CD8-positive, alpha-beta memory T cell (primary cell): ENCODE measurements around the gene SLC16A13. TPM values are rescaled to one million over a fixed set of nuclear protein-coding genes. Genes with fewer than 3 reads are reported as not detected.
A peak's percentile ranks its signal among the peaks of the same experiment; 100 is the strongest.
"Not testable (repeated sequence)": the region's sequence is repeated elsewhere in the genome, so short reads cannot be mapped to it uniquely, and the experiment has no call there.

Experiments
- CTCF ChIA-PET: fragments of 350-600 bp; sonication (Branson Sonifier 250); formaldehyde crosslinking; loops from one replicate; lab custom pipeline; 2021; ENCODE audit warnings: antibody characterized with exemption; lab: Charles Lee
- POLR2A ChIA-PET: fragments of 350-600 bp; sonication (Branson Sonifier 250); formaldehyde crosslinking; loops from one replicate; lab custom pipeline; 2021; ENCODE audit warnings: antibody characterized with exemption; lab: Charles Lee
- DNase-seq, 5 donors: peaks; one replicate each; pipeline versions ENCODE4 v3.0.0 to v3.0.0-alpha.2; 2020 to 2022; ENCODE audit warnings: mixed read lengths in 1 of 5
- H3K27ac ChIP-seq: one replicate; pipeline ENCODE4 v1.7.0; 2013; ENCODE audit warnings: low read depth, mild to moderate bottlenecking, low read length, moderate library complexity
- H3K27me3 ChIP-seq: 2 replicates; pipeline ENCODE4 v1.7.0; 2013; ENCODE audit warnings: low read length, mild to moderate bottlenecking; ENCODE audit not compliant: insufficient read depth, poor library complexity, severe bottlenecking
- H3K36me3 ChIP-seq: 2 replicates; pipeline ENCODE4 v1.7.0; 2013; ENCODE audit warnings: mild to moderate bottlenecking, low read length, moderate library complexity; ENCODE audit not compliant: insufficient read depth
- H3K4me1 ChIP-seq: 2 replicates; pipeline ENCODE4 v1.7.0; 2013; ENCODE audit warnings: mild to moderate bottlenecking, low read length, moderate library complexity; ENCODE audit not compliant: insufficient read depth
- H3K4me3 ChIP-seq: 2 replicates; pipeline ENCODE4 v1.7.0; 2013; ENCODE audit warnings: mild to moderate bottlenecking, low read length
- H3K9me3 ChIP-seq: 2 replicates; pipeline ENCODE4 v1.7.0; 2013; ENCODE audit warnings: mild to moderate bottlenecking, low read length
- H3K27ac Mint-ChIP-seq, 8 donors: one replicate each; pipeline ENCODE4 v1.8.0; 2020 to 2021; ENCODE audit warnings: mixed read lengths in 8 of 8, mild to moderate bottlenecking in 6 of 8, inconsistent platforms in 3 of 8, moderate library complexity in 3 of 8
- H3K27me3 Mint-ChIP-seq, 2 donors: one replicate each; pipeline ENCODE4 v1.8.0; 2020 to 2021; ENCODE audit warnings: mixed read lengths in 2 of 2, mild to moderate bottlenecking in 1 of 2, moderate library complexity in 1 of 2
- H3K36me3 Mint-ChIP-seq, 3 donors: one replicate each; pipeline ENCODE4 v1.8.0; 2020 to 2021; ENCODE audit warnings: mixed read lengths in 3 of 3, inconsistent platforms in 1 of 3, mild to moderate bottlenecking in 1 of 3
- H3K4me1 Mint-ChIP-seq, 3 donors: one replicate each; pipeline ENCODE4 v1.8.0; 2020 to 2021; ENCODE audit warnings: mixed read lengths in 3 of 3, inconsistent platforms in 1 of 3, mild to moderate bottlenecking in 1 of 3
- H3K4me3 Mint-ChIP-seq, 7 donors: one replicate each; pipeline ENCODE4 v1.8.0; 2020 to 2021; ENCODE audit warnings: mixed read lengths in 7 of 7, mild to moderate bottlenecking in 6 of 7, moderate library complexity in 4 of 7, inconsistent platforms in 2 of 7
- H3K9me3 Mint-ChIP-seq, 5 donors: one replicate each; pipeline ENCODE4 v1.8.0; 2020 to 2022; ENCODE audit warnings: mixed read lengths in 5 of 5, mild to moderate bottlenecking in 3 of 5, moderate library complexity in 2 of 5, inconsistent platforms in 1 of 5
- polyA plus RNA-seq: library from polyadenylated mRNA; unstranded; fragments of 300-500 nt; fragmentation: Illumina TruSeq; gene quantifications from one replicate; pipeline ENCODE4 v1.2.3, GENCODE V29; 2021
- total RNA-seq, 2 experiments: library from RNA; stranded (reverse); gene quantifications; one replicate each; pipeline ENCODE4 v1.2.3, GENCODE V29; 2021

Gene SLC16A13, protein sequence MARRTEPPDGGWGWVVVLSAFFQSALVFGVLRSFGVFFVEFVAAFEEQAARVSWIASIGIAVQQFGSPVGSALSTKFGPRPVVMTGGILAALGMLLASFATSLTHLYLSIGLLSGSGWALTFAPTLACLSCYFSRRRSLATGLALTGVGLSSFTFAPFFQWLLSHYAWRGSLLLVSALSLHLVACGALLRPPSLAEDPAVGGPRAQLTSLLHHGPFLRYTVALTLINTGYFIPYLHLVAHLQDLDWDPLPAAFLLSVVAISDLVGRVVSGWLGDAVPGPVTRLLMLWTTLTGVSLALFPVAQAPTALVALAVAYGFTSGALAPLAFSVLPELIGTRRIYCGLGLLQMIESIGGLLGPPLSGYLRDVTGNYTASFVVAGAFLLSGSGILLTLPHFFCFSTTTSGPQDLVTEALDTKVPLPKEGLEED
- 1 to 10 TPM; 7.7 to 8.1 TPM for total RNA-seq
- 1.4 TPM for polyA plus RNA-seq

DNA sequence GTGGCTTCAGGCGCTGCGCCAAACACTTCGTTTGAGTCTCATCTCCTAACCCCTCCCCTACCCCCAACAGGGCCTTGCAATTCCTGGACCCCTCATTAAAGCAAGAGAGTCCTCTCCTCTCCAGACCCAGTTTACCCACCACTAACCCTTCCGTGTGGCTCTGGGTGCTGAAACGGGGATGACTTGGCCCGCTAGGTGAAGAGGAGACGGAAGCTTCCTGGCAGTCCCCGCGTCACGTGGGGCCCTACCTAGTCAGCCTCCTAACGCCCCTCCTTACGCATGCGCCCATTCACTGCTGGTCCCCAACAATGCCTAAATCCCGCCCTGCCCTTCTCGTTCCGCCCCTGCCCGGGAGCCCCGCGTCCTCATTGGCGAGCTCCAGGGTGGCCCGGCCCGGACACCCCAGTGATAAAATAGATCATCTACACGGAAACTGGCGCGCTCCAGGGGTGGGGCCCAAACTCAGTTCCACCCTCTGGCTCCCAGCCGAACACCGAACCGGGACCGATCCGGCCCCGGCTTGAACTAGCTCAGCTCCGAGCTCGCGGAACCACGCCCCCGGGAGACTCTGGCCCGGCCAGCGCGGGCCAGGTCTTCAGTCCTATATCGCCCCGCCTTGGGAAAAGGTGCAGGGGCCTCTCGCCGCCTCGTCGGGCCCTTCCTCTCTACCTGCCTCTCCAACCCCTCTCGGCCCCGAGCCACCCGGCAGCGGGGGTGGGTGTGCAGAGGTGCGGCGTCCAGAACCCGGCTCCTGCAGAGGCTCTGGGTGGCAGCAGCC, at the start of gene SLC16A13:
Gene SLC16A13 (plus strand): TSS at position 425 of the 778 bp plus-strand sequence. CDS start 368 bp downstream, outside the sequence.
- Histone ChIP-seq H3K4me3 (peak within 1 kb of the TSS; percentile 99), H3K9me3 (no peaks in the 10 kb centered on the region), H3K27me3 (no peaks in the 10 kb centered on the region), H3K27ac (peak within 1 kb of the TSS; percentile 98), H3K4me1 (peaks cover 52% of the 10 kb centered on the region), H3K36me3 (no peaks in the 10 kb centered on the region)
- H3K27me3 Mint-ChIP-seq, result no peaks in the 10 kb centered on the region
- peaks cover 45 to 65% (median 52%) of the 10 kb centered on the region in 3 donors for H3K4me1 Mint-ChIP-seq
- DNase-seq, result peak; percentile 96 to 99 (median 98)
- CTCF ChIA-PET, result interaction anchor here (0.7 to 3.3 kb wide), 12 partner anchors 10 to 192 kb away, joined by 3 to 14 read pairs (median 4); partner anchors contain the start of gene BCL6B
- H3K27ac Mint-ChIP-seq, result peak within 1 kb of the TSS; percentile 95 to 99 (median 98)
- peaks cover 0 to 2% (median 0%) of the 10 kb centered on the region in 5 donors for H3K9me3 Mint-ChIP-seq
- peak within 1 kb of the TSS; percentile 86 to 98 (median 94) for H3K4me3 Mint-ChIP-seq
- POLR2A ChIA-PET, result interaction anchor here (0.5 to 1.6 kb wide), 16 partner anchors 9 to 1175 kb away, joined by 3 to 21 read pairs (median 4); partner anchors contain the start of genes ACADVL, AURKB, DLG4 and DVL2
- H3K36me3 Mint-ChIP-seq, result peaks cover 0 to 6% (median 0%) of the 10 kb centered on the region in 3 donors

- Histone ChIP-seq H3K9me3 (no peaks in the 10 kb centered on the region), H3K36me3 (no peaks in the 10 kb centered on the region), H3K27me3 (no peaks in the 10 kb centered on the region), H3K4me1 (no peaks in the 10 kb centered on the region), H3K27ac (no peak overlapping the region), H3K4me3 (no peak overlapping the region)
- H3K27ac Mint-ChIP-seq, result no peak overlapping the region
- H3K36me3 Mint-ChIP-seq, result peaks cover 0 to 4% (median 3%) of the 10 kb centered on the region in 3 donors
- no peak overlapping the region for H3K4me3 Mint-ChIP-seq
- POLR2A ChIA-PET, result no interaction called here
- no peak for DNase-seq
- no peaks in the 10 kb centered on the region for H3K27me3 Mint-ChIP-seq
- no peaks in the 10 kb centered on the region for H3K4me1 Mint-ChIP-seq
- no peaks in the 10 kb centered on the region for H3K9me3 Mint-ChIP-seq
- CTCF ChIA-PET, result interaction anchor here (1.2 kb wide), 1 partner anchor 18 kb away, joined by 4 read pairs; no protein-coding TSS in a partner anchor
Measured at GRCh38 chr17:6986676-6987075, 49.1 kb upstream of the SLC16A13 start.

- peaks cover 0 to 8% (median 4%) of the 10 kb centered on the region in 3 donors for H3K36me3 Mint-ChIP-seq
- no peak overlapping the region for H3K4me3 Mint-ChIP-seq
- no peak overlapping the region for H3K27ac Mint-ChIP-seq
- peaks cover 0 to under 1% (median 0%) of the 10 kb centered on the region in 3 donors for H3K4me1 Mint-ChIP-seq
- no peak for DNase-seq
- Histone ChIP-seq H3K9me3 (no peaks in the 10 kb centered on the region), H3K27me3 (no peaks in the 10 kb centered on the region), H3K36me3 (no peaks in the 10 kb centered on the region), H3K27ac (no peak overlapping the region), H3K4me3 (no peak overlapping the region), H3K4me1 (no peaks in the 10 kb centered on the region)
- H3K9me3 Mint-ChIP-seq, result no peaks in the 10 kb centered on the region
- H3K27me3 Mint-ChIP-seq, result no peaks in the 10 kb centered on the region
- ChIA-PET CTCF (no interaction called here), POLR2A (no interaction called here)
Measured at GRCh38 chr17:6989779-6990178, 46.0 kb upstream of the SLC16A13 start.

- H3K9me3 ChIP-seq, H3K4me1 Mint-ChIP-seq, DNase-seq, H3K9me3 Mint-ChIP-seq, H3K27me3 ChIP-seq, H3K27me3 Mint-ChIP-seq, H3K4me1 ChIP-seq, H3K4me3 Mint-ChIP-seq, H3K4me3 ChIP-seq, POLR2A ChIA-PET, H3K36me3 ChIP-seq: not testable (repeated sequence)
- peak overlapping the region in 4 of 8 donors; percentile 2 to 80 (median 59) for H3K27ac Mint-ChIP-seq
- peak overlapping the region; percentile 74 for H3K27ac ChIP-seq
- peaks cover 0 to 30% (median 9%) of the 10 kb centered on the region in 3 donors for H3K36me3 Mint-ChIP-seq
- CTCF ChIA-PET, result interaction anchor here (1.2 to 1.4 kb wide), 2 partner anchors 11 to 79 kb away, joined by 4 read pairs; no protein-coding TSS in a partner anchor
Measured at GRCh38 chr17:6993613-6994056, 42.2 kb upstream of the SLC16A13 start.

GRCh38 chr17:6994118-6994598, 41.7 kb upstream of the SLC16A13 start:
- H3K36me3 Mint-ChIP-seq, result peaks cover 0 to 35% (median 9%) of the 10 kb centered on the region in 3 donors
- H3K4me1 ChIP-seq, result no peaks in the 10 kb centered on the region
- no peaks in the 10 kb centered on the region for H3K36me3 ChIP-seq
- no peak for DNase-seq
- CTCF ChIA-PET, result interaction anchor here (1.2 to 1.4 kb wide), 2 partner anchors 10 to 80 kb away, joined by 4 read pairs; no protein-coding TSS in a partner anchor
- H3K9me3 Mint-ChIP-seq, result no peaks in the 10 kb centered on the region
- peak overlapping the region; percentile 74 for H3K27ac ChIP-seq
- POLR2A ChIA-PET, result no interaction called here
- peaks cover 0 to 6% (median 0%) of the 10 kb centered on the region in 3 donors for H3K4me1 Mint-ChIP-seq
- H3K9me3 ChIP-seq, result no peaks in the 10 kb centered on the region
- H3K4me3 Mint-ChIP-seq, result no peak overlapping the region
- H3K27me3 ChIP-seq, result no peaks in the 10 kb centered on the region
- H3K27me3 Mint-ChIP-seq, result no peaks in the 10 kb centered on the region
- H3K27ac Mint-ChIP-seq, result peak overlapping the region in 2 of 8 donors; percentile 2 to 64
- H3K4me3 ChIP-seq, result no peak overlapping the region

DNA sequence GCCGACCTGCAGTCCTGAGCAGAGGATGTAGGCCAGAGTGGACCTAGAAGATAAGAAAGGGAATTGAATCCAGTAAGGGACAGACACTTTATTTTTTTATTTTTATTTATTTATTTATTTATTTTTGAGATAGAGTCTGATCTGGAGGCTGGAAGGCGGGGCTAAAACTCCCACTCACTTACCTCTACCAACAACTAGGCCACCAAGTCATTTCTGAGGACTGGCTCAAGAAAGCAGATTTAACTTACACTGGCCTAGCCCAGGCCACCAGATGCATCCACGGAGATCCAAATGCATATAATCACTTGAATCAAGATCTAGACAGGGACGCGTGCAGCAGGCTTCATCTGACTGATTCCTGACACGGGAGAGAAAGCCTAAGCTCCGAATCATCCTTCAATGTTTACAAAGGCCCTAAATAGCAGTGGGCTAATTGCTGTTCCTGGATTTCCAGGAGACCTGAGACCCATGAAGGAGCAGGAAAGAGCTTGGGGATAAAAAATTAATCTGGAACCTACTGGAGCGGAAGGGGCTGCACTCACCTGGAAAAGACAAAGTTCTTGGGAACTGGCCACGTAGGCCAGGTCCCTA, 41.1 kb upstream of the SLC16A13 start:
- peaks cover 5% of the 10 kb centered on the region for H3K36me3 ChIP-seq
- no peaks in the 10 kb centered on the region for H3K27me3 ChIP-seq
- ChIA-PET CTCF (interaction anchor here (1.0 to 1.4 kb wide), 3 partner anchors 9 to 80 kb away, joined by 4 to 6 read pairs (median 4); no protein-coding TSS in a partner anchor), POLR2A (no interaction called here)
- Mint-ChIP-seq H3K9me3 (no peaks in the 10 kb centered on the region), H3K36me3 (peaks cover 0 to 41% (median 12%) of the 10 kb centered on the region in 3 donors), H3K4me1 (peaks cover 0 to 8% (median 0%) of the 10 kb centered on the region in 3 donors), H3K4me3 (no peak overlapping the region), H3K27ac (peak overlapping the region in 2 of 8 donors; percentile 17 to 45), H3K27me3 (no peaks in the 10 kb centered on the region)
- H3K4me1 ChIP-seq, result no peaks in the 10 kb centered on the region
- DNase-seq, result no peak
- H3K4me3 ChIP-seq, result no peak overlapping the region
- no peaks in the 10 kb centered on the region for H3K9me3 ChIP-seq
- H3K27ac ChIP-seq, result peak overlapping the region; percentile 74
